ENCODE data around the gene DNTTIP2. TPM values are rescaled to one million over a fixed set of nuclear protein-coding genes. Genes with fewer than 3 reads are reported as not detected.
A peak's percentile ranks its signal among the peaks of the same experiment; 100 is the strongest.
"Not testable (repeated sequence)": the region's sequence is repeated elsewhere in the genome, so short reads cannot be mapped to it uniquely, and the experiment has no call there.

DNTTIP2 gene
- total RNA-seq, 2 experiments from 2014 or later, result 65.2 to 66.6 TPM

GRCh38 chr1:93868492-93868891 lies 10.5 kb downstream of the DNTTIP2 start:
- DNase-seq, H3K4me1 Mint-ChIP-seq, CTCF ChIA-PET, POLR2A ChIA-PET, H3K4me3 Mint-ChIP-seq, H3K9me3 Mint-ChIP-seq, H3K27ac Mint-ChIP-seq, H3K27me3 Mint-ChIP-seq: not testable (repeated sequence)
- peaks cover 44% of the 10 kb centered on the region for H3K36me3 Mint-ChIP-seq (ENCODE audit: low read depth)

GRCh38 chr1:93865253-93865652 lies 13.8 kb downstream of the DNTTIP2 start:
- Mint-ChIP-seq H3K27ac (no peak overlapping the region), H3K27me3 (peaks cover 5% of the 10 kb centered on the region), H3K9me3 (no peaks in the 10 kb centered on the region), H3K36me3 (ENCODE audit: low read depth) (peaks cover 22% of the 10 kb centered on the region), H3K4me3 (no peak overlapping the region), H3K4me1 (no peaks in the 10 kb centered on the region)
- ChIA-PET POLR2A (interaction anchor here (1.3 kb wide), 1 partner anchor 44 kb away, joined by 3 read pairs; the partner anchor contains the start of gene GCLM), CTCF (no interaction called here)
- no peak for DNase-seq

DNA sequence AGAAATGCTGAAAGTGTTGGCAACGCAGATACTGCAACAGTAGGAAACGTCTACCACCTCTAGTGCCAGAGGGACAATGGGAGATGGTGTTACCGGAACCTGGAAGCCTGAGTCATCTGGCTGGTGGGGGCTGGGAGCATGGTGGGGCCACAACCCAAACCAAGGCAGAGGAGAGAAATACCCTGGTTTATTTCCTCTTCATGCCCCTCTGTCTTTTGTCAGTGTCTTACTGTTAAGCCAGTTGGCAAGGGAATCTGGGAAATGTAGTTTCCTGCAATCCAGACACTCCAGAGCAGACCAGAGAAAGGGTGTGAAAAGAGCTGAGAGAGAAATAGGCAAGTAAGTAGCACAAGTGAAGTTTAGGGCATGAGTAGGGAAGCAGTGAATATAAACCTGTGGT lies 14.8 kb downstream of the DNTTIP2 start:
- H3K27me3 Mint-ChIP-seq, result peaks cover 14% of the 10 kb centered on the region
- ChIA-PET POLR2A (no interaction called here), CTCF (no interaction called here)
- H3K27ac Mint-ChIP-seq, result no peak overlapping the region
- no peak overlapping the region for H3K4me3 Mint-ChIP-seq
- H3K36me3 Mint-ChIP-seq (ENCODE audit: low read depth), result peaks cover 15% of the 10 kb centered on the region
- no peaks in the 10 kb centered on the region for H3K9me3 Mint-ChIP-seq
- DNase-seq, result no peak
- no peaks in the 10 kb centered on the region for H3K4me1 Mint-ChIP-seq

DNA sequence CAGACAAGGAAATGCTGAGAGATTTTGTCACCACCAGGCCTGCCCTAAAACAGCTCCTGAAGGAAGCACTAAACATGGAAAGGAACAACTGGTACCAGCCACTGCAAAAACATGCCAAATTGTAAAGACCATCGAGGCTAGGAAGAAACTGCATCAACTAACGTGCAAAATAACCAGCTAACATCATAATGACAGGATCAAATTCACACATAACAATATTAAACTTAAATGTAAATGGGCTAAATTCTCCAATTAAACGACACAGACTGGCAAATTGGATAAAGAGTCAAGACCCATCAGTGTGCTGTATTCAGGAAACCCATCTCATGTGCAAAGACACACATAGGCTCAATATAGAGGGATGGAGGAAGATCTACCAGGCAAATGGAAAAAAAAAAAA lies 21.4 kb downstream of the DNTTIP2 start:
- CTCF ChIA-PET; POLR2A ChIA-PET; H3K9me3 Mint-ChIP-seq; H3K4me1 Mint-ChIP-seq; H3K36me3 Mint-ChIP-seq (ENCODE audit: low read depth); H3K27ac Mint-ChIP-seq; DNase-seq; H3K4me3 Mint-ChIP-seq: not testable (repeated sequence)
- peaks cover 52% of the 10 kb centered on the region for H3K27me3 Mint-ChIP-seq

- H3K4me1 Mint-ChIP-seq; CTCF ChIA-PET; H3K9me3 Mint-ChIP-seq; H3K36me3 Mint-ChIP-seq (ENCODE audit: low read depth); H3K4me3 Mint-ChIP-seq; DNase-seq; POLR2A ChIA-PET: not testable (repeated sequence)
- Mint-ChIP-seq H3K27ac (peak overlapping the region; percentile 3), H3K27me3 (peaks cover 48% of the 10 kb centered on the region)
Observed at GRCh38 chr1:93855983-93856382, 23.0 kb downstream of the DNTTIP2 start.

- no peak for DNase-seq
- H3K4me3 Mint-ChIP-seq, result no peak overlapping the region
- H3K27ac Mint-ChIP-seq, result no peak overlapping the region
- H3K27me3 Mint-ChIP-seq, result peaks cover 37% of the 10 kb centered on the region
- H3K36me3 Mint-ChIP-seq (ENCODE audit: low read depth), result no peaks in the 10 kb centered on the region
- no peaks in the 10 kb centered on the region for H3K9me3 Mint-ChIP-seq
- POLR2A ChIA-PET, result no interaction called here
- CTCF ChIA-PET, result interaction anchor here (1.1 kb wide), 1 partner anchor 9 kb away, joined by 3 read pairs; no protein-coding TSS in a partner anchor
- H3K4me1 Mint-ChIP-seq, result peaks cover 11% of the 10 kb centered on the region
Observed at GRCh38 chr1:93853940-93854339, 25.1 kb downstream of the DNTTIP2 start.

DNA sequence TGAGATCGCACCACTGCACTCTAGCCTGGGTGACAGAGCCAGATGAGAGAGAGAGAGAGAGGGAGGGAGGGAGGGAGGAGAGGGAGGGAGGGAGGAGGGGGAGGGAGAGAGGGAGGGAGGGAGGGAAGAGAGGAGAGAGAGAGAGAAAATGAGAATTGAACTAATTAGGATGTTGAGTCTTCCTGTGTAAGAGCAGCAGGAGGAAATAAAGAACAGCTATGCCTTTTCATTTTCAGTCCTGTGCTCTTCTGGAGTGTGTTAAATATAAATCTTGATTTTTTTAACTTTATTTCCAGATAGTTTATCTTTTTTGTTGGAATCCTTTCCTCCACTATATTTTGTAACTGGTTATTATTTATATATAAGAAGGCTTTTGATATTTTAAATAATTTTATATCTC lies 27.1 kb downstream of the DNTTIP2 start:
- H3K27ac Mint-ChIP-seq, result no peak overlapping the region
- peaks cover 22% of the 10 kb centered on the region for H3K4me1 Mint-ChIP-seq
- no peak overlapping the region for H3K4me3 Mint-ChIP-seq

DNA sequence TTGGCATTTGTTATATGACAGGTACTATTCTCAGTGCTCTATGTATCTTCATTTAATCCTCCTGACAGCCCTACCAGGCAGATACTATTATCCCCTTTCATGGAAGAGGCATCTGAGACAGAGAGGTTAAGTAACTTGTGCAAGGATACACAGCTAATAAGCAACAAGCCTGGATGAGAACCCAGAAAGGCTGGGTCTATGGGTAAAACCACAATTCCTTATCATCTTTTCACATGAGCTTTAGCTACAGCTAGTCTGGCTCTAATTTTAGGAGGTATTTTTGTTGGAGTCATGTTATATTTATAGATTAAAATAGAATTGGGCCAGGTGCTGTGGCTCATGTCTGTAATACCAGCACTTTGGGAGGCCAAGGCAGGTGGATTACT lies 27.7 kb downstream of the DNTTIP2 start:
- Mint-ChIP-seq H3K36me3 (ENCODE audit: low read depth) (peaks cover 8% of the 10 kb centered on the region), H3K9me3 (no peaks in the 10 kb centered on the region), H3K4me1 (peaks cover 22% of the 10 kb centered on the region), H3K4me3 (no peak overlapping the region), H3K27ac (no peak overlapping the region), H3K27me3 (peaks cover 20% of the 10 kb centered on the region)
- no peak for DNase-seq
- ChIA-PET POLR2A (interaction anchor here (0.7 to 1.4 kb wide), 3 partner anchors 37 to 260 kb away, joined by 3 read pairs; partner anchors contain the start of gene GCLM), CTCF (interaction anchor here (0.9 to 1.7 kb wide), 9 partner anchors 8 to 548 kb away, joined by 3 to 7 read pairs (median 3); no protein-coding TSS in a partner anchor)

More for the DNA sequence above, 27.1 kb downstream of the DNTTIP2 start:
- Mint-ChIP-seq H3K27me3 (peaks cover 22% of the 10 kb centered on the region), H3K9me3 (no peaks in the 10 kb centered on the region), H3K36me3 (ENCODE audit: low read depth) (peaks cover 8% of the 10 kb centered on the region)
- CTCF ChIA-PET, result interaction anchor here (0.6 to 1.7 kb wide), 9 partner anchors 9 to 651 kb away, joined by 3 to 7 read pairs (median 3); no protein-coding TSS in a partner anchor
- no peak for DNase-seq
- POLR2A ChIA-PET, result interaction anchor here (0.7 to 1.3 kb wide), 2 partner anchors 58 to 261 kb away, joined by 3 read pairs; partner anchors contain the start of gene GCLM

DNA sequence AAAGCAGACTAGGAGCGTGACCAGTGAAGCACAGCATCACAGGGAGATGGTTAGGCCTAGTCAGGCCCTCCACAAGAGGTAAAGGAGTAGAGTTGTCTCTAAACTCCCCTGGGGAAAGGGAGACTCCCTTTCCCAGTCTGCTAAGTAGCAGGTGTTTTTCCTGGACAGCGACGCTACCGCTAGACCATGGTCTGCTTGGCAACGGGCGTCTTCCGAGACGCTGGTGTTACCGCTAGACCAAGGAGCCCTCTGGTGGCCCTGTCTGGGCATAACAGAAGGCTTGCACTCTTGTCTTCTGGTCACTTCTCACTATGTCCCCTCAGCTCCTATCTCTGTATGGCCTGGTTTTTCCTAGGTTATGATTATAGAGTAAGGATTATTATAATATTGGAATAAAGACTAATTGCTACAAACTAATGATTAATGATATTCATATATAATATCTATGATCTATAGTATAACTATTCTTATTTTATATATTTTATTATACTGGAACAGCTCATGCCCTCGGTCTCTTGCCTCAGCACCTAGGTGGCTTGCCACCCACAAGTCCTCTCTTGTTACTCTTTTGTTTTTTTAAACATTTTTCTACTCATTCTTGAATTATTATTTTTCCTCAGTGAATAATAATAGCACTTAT lies 28.2 kb downstream of the DNTTIP2 start:
- Mint-ChIP-seq H3K4me1 (peaks cover 26% of the 10 kb centered on the region), H3K27me3 (peaks cover 20% of the 10 kb centered on the region)
- H3K27ac Mint-ChIP-seq; H3K9me3 Mint-ChIP-seq; H3K36me3 Mint-ChIP-seq (ENCODE audit: low read depth); H3K4me3 Mint-ChIP-seq: not testable (repeated sequence)
- ChIA-PET CTCF (interaction anchor here (0.9 to 1.7 kb wide), 9 partner anchors 8 to 547 kb away, joined by 3 to 7 read pairs (median 3); no protein-coding TSS in a partner anchor), POLR2A (interaction anchor here (1.3 to 1.4 kb wide), 2 partner anchors 36 to 59 kb away, joined by 3 read pairs; partner anchors contain the start of gene GCLM)
- peak; percentile 70 for DNase-seq

DNA sequence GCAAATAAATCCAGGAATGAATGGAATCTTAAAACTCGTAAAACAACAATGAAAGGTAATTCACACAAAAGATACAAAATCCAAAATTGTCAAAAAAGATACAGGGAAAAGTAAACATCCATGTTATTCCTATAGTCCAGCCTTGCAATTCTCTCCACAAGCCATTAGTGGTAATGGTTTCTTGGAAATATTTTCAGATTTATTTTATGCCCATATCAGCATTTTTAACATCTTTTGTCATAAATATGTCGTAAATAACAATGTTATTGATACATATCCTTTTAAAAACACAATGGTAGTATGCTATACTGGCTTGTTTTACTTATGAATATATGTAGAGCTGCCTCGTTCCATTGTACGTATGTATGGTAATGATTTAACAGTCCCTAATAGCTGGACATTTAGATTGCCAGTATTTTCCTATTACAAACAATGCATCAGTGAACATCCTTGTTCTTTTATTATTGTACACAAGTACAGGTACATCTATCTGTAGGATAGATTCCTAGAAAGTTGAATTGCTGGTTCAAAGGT lies 30.6 kb downstream of the DNTTIP2 start:
- POLR2A ChIA-PET, result interaction anchor here (0.7 to 1.5 kb wide), 4 partner anchors 31 to 503 kb away, joined by 3 to 7 read pairs (median 4); partner anchors contain the start of gene DNTTIP2
- H3K9me3 Mint-ChIP-seq, result no peaks in the 10 kb centered on the region

DNA sequence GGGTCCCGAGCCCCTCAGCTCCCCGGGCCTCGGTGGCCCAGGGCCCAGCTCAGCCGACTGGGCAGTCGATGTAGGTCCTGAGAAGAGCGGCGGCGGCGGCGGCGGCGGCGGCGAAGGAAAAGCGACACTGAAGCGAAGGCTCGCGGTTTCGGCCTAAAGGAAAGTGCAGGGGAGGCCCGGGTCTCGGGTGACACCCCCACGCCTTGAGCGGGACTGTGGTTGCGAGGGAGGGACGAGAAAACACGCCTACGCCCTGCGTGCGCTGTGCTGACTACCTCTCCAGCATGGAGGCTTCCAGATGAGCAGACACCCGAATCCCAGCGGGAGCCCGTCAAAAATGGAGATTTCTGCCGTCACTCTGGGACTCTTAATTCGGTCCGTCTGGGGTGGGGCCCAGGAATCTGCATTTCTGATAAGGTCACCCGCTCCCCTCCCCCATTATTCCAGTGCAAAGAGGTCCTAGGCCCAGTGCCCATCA lies 31.2 kb downstream of the DNTTIP2 start:
- Mint-ChIP-seq H3K36me3 (ENCODE audit: low read depth) (peaks cover 8% of the 10 kb centered on the region), H3K27me3 (peaks cover 5% of the 10 kb centered on the region), H3K27ac (peak overlapping the region; percentile 90), H3K9me3 (no peaks in the 10 kb centered on the region), H3K4me3 (peak overlapping the region; percentile 87), H3K4me1 (peaks cover 33% of the 10 kb centered on the region)
- ChIA-PET POLR2A (interaction anchor here (0.7 to 1.5 kb wide), 4 partner anchors 31 to 503 kb away, joined by 3 to 7 read pairs (median 4); partner anchors contain the start of gene DNTTIP2), CTCF (interaction anchor here (1.0 to 1.9 kb wide), 3 partner anchors 25 to 219 kb away, joined by 3 to 10 read pairs (median 5); no protein-coding TSS in a partner anchor)
- peak; percentile 70 for DNase-seq

More for the DNA sequence above, 30.6 kb downstream of the DNTTIP2 start:
- H3K36me3 Mint-ChIP-seq (ENCODE audit: low read depth), result peaks cover 8% of the 10 kb centered on the region
- peak overlapping the region; percentile 87 for H3K4me3 Mint-ChIP-seq
- H3K27ac Mint-ChIP-seq, result peak overlapping the region; percentile 90
- no peak for DNase-seq
- H3K4me1 Mint-ChIP-seq, result peaks cover 33% of the 10 kb centered on the region
- peaks cover 8% of the 10 kb centered on the region for H3K27me3 Mint-ChIP-seq
- CTCF ChIA-PET, result interaction anchor here (1.0 to 1.9 kb wide), 5 partner anchors 23 to 219 kb away, joined by 3 to 10 read pairs (median 5); no protein-coding TSS in a partner anchor

DNA sequence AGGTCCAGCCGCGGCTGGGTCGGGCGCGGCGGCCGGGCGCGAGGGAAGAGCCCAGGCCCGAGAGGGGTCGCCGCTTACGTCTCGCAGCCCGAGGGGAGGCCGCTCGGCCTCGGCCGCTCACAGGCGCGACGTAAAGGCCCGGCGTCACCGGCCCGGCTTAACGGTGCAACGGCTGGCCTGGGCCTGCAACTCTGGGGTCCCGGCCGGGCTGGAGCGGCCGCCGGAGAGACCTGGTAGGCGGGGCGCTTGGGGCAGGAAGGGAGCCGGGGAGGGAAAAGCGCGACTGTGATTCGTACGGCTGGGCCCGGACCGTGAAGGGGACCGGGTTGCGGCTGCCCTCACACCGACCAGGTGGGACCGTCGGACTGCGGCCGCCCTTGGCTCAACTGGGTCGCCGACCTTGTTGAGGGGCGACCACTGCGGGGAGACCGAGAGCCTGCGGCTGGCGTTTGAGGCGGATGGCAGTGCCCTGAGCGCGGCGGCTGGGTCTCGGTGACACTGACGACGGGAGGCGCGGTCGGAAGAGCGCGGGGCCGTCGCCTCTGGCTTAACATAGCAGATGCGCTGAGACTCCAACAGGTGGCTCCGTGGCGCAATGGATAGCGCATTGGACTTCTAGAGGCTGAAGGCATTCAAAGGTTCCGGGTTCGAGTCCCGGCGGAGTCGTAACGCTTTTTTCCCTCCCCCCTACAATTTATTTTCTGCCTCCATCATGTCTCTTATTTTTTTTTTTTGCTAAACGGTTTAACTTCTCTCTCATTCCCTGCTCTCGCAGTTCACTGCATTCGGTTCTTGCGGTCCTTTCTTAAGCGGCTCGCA lies 31.8 kb downstream of the DNTTIP2 start:
- ChIA-PET POLR2A (interaction anchor here (0.6 to 2.0 kb wide), 10 partner anchors 32 to 502 kb away, joined by 3 to 24 read pairs (median 5); partner anchors contain the start of genes DNTTIP2, DR1 and GCLM), CTCF (interaction anchor here (1.2 to 5.4 kb wide), 8 partner anchors 26 to 767 kb away, joined by 3 to 118 read pairs (median 8); partner anchors contain the start of genes DNTTIP2 and GCLM)
- peak; percentile 90 for DNase-seq
- peak overlapping the region; percentile 90 for H3K27ac Mint-ChIP-seq
- H3K27me3 Mint-ChIP-seq, result peaks cover 7% of the 10 kb centered on the region
- H3K4me3 Mint-ChIP-seq, result peak overlapping the region; percentile 87
- peaks cover 8% of the 10 kb centered on the region for H3K36me3 Mint-ChIP-seq (ENCODE audit: low read depth)
- no peaks in the 10 kb centered on the region for H3K9me3 Mint-ChIP-seq
- H3K4me1 Mint-ChIP-seq, result peaks cover 33% of the 10 kb centered on the region
